ENCODE results near the gene DNAH11. TPM values are rescaled to one million over a fixed set of nuclear protein-coding genes. Genes with fewer than 3 reads are reported as not detected.

Gene DNAH11
- total RNA-seq, 1 donor from 2014 or later, result under 0.01 TPM

DNA sequence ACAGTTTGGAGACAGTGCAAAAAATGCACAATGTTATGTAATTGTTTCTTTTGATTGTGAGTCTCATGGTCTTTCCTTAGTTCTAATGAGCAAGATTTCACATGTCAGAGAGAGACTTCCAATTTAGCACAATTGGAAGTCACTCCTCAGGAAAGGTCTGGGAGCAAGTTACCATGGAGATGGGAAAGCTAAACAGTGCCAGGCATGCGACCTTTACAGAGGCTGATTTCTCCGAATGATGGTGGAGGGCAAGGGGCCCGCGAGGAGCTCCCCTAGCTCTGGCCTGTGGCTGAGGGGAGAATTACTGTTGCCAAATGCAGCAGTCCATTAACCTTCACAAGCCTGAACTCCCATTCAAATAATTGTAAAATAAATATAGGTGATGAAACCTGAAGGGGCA, 343.6 kb downstream of the DNAH11 start:
- Histone ChIP-seq H3K9me3 (ENCODE audit: control insufficient read depth in 3 of 3, low read length in 3 of 3) (no peaks in the 10 kb centered on the region), H3K27me3 (ENCODE audit: control insufficient read depth in 3 of 3, insufficient read depth in 3 of 3, low read length in 3 of 3) (no peaks in the 10 kb centered on the region), H3K36me3 (ENCODE audit: control insufficient read depth in 3 of 3, insufficient read depth in 3 of 3, low read length in 3 of 3) (no peaks in the 10 kb centered on the region), H3K4me3 (ENCODE audit: low read length in 3 of 3) (no peak overlapping the region), H3K4me1 (ENCODE audit: control insufficient read depth in 3 of 3, insufficient read depth in 3 of 3, low read length in 3 of 3) (no peaks in the 10 kb centered on the region), H3K9ac (ENCODE audit: low read depth in 1 of 3, low read length in 3 of 3) (no peak overlapping the region), H3K27ac (ENCODE audit: low read depth, low read length) (no peak overlapping the region)

DNA sequence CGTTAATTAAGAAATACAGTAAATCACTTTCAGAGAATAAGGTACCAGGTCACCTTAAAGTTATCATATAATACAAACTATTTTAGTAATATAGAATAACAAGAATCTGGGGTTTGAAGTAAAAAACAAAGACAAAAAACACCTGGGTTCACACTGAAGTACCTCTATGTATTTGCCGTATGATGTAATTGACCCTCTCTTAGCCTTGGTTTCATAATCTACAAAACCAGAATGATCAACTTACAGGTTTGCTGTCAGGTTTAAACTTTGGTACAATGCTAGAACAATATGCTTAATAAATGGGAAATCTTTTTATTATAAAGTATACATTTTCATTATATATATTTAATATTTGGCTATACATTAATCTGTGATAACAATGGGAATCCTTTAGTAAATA, 344.5 kb downstream of the DNAH11 start:
- Histone ChIP-seq H3K36me3 (ENCODE audit: control insufficient read depth in 3 of 3, insufficient read depth in 3 of 3, low read length in 3 of 3) (no peaks in the 10 kb centered on the region), H3K9me3 (ENCODE audit: control insufficient read depth in 3 of 3, low read length in 3 of 3) (no peaks in the 10 kb centered on the region), H3K4me1 (ENCODE audit: control insufficient read depth in 3 of 3, insufficient read depth in 3 of 3, low read length in 3 of 3) (no peaks in the 10 kb centered on the region), H3K9ac (ENCODE audit: low read depth in 1 of 3, low read length in 3 of 3) (no peak overlapping the region), H3K4me3 (ENCODE audit: low read length in 3 of 3) (no peak overlapping the region), H3K27ac (ENCODE audit: low read depth, low read length) (no peak overlapping the region), H3K27me3 (ENCODE audit: control insufficient read depth in 3 of 3, insufficient read depth in 3 of 3, low read length in 3 of 3) (no peaks in the 10 kb centered on the region)

DNA sequence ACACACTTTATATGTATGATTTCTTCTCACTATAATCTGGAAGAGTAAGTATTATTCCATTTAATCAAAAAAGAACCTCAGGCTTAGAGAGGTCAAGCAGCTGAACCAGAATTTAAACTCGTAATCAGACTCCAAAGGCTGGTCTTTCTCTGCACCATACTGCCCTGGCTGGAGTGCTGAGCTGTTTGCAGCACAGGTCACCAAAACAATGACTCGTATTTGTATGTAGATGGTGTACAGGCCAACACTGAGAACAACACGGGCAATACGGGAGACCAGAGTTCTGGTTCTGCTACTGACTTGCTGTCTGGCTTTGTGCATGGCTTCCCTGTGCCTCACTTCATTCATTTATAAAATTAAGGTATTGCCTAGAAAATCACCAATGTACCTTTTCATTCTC, 344.9 kb downstream of the DNAH11 start:
- Histone ChIP-seq H3K9ac (ENCODE audit: low read depth in 1 of 3, low read length in 3 of 3) (no peak overlapping the region), H3K4me3 (ENCODE audit: low read length in 3 of 3) (no peak overlapping the region), H3K4me1 (ENCODE audit: control insufficient read depth in 3 of 3, insufficient read depth in 3 of 3, low read length in 3 of 3) (no peaks in the 10 kb centered on the region), H3K36me3 (ENCODE audit: control insufficient read depth in 3 of 3, insufficient read depth in 3 of 3, low read length in 3 of 3) (no peaks in the 10 kb centered on the region), H3K27ac (ENCODE audit: low read depth, low read length) (no peak overlapping the region), H3K9me3 (ENCODE audit: control insufficient read depth in 3 of 3, low read length in 3 of 3) (no peaks in the 10 kb centered on the region), H3K27me3 (ENCODE audit: control insufficient read depth in 3 of 3, insufficient read depth in 3 of 3, low read length in 3 of 3) (no peaks in the 10 kb centered on the region)

- Histone ChIP-seq H3K4me3 (ENCODE audit: low read length in 3 of 3) (no peak overlapping the region), H3K27ac (ENCODE audit: low read depth, low read length) (no peak overlapping the region), H3K4me1 (ENCODE audit: control insufficient read depth in 3 of 3, insufficient read depth in 3 of 3, low read length in 3 of 3) (no peaks in the 10 kb centered on the region), H3K9ac (ENCODE audit: low read depth in 1 of 3, low read length in 3 of 3) (no peak overlapping the region), H3K27me3 (ENCODE audit: control insufficient read depth in 3 of 3, insufficient read depth in 3 of 3, low read length in 3 of 3) (no peaks in the 10 kb centered on the region), H3K9me3 (ENCODE audit: control insufficient read depth in 3 of 3, low read length in 3 of 3) (no peaks in the 10 kb centered on the region), H3K36me3 (ENCODE audit: control insufficient read depth in 3 of 3, insufficient read depth in 3 of 3, low read length in 3 of 3) (no peaks in the 10 kb centered on the region)
Observed at GRCh38 chr7:21891291-21891690, 348.5 kb downstream of the DNAH11 start.

DNA sequence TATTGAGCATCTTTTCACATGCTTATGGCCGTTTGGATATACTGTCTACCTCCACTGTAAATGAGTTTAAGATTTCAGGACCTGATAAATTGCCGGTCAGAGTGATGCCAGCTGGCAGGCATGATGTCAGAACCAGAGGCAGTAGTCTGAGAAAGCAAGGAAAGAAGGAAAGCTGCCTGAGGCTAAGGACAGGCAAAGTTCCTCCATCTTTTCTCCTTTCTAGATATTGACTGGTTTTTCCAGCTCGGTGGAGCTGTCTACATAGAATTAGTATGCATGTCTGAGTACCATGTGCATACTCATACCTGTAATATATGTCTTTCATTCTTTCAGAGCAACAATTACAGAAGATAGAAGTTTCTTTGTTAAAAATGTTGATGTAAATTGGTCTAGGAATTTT, 350.6 kb downstream of the DNAH11 start:
- Histone ChIP-seq H3K9me3 (ENCODE audit: control insufficient read depth in 3 of 3, low read length in 3 of 3) (no peaks in the 10 kb centered on the region), H3K4me3 (ENCODE audit: low read length in 3 of 3) (no peak overlapping the region), H3K9ac (ENCODE audit: low read depth in 1 of 3, low read length in 3 of 3) (no peak overlapping the region), H3K27me3 (ENCODE audit: control insufficient read depth in 3 of 3, insufficient read depth in 3 of 3, low read length in 3 of 3) (no peaks in the 10 kb centered on the region), H3K27ac (ENCODE audit: low read depth, low read length) (no peak overlapping the region), H3K4me1 (ENCODE audit: control insufficient read depth in 3 of 3, insufficient read depth in 3 of 3, low read length in 3 of 3) (no peaks in the 10 kb centered on the region), H3K36me3 (ENCODE audit: control insufficient read depth in 3 of 3, insufficient read depth in 3 of 3, low read length in 3 of 3) (no peaks in the 10 kb centered on the region)

GRCh38 chr7:21898265-21898930, 355.6 kb downstream of the DNAH11 start:
- Histone ChIP-seq H3K36me3 (ENCODE audit: control insufficient read depth in 3 of 3, insufficient read depth in 3 of 3, low read length in 3 of 3) (peaks cover 10 to 38% (median 11%) of the 10 kb centered on the region in 3 donors), H3K4me1 (ENCODE audit: control insufficient read depth in 3 of 3, insufficient read depth in 3 of 3, low read length in 3 of 3) (no peaks in the 10 kb centered on the region), H3K4me3 (ENCODE audit: low read length in 3 of 3) (no peak overlapping the region), H3K27me3 (ENCODE audit: control insufficient read depth in 3 of 3, insufficient read depth in 3 of 3, low read length in 3 of 3) (no peaks in the 10 kb centered on the region), H3K9me3 (ENCODE audit: control insufficient read depth in 3 of 3, low read length in 3 of 3) (no peaks in the 10 kb centered on the region), H3K9ac (ENCODE audit: low read depth in 1 of 3, low read length in 3 of 3) (no peak overlapping the region), H3K27ac (ENCODE audit: low read depth, low read length) (no peak overlapping the region)

DNA sequence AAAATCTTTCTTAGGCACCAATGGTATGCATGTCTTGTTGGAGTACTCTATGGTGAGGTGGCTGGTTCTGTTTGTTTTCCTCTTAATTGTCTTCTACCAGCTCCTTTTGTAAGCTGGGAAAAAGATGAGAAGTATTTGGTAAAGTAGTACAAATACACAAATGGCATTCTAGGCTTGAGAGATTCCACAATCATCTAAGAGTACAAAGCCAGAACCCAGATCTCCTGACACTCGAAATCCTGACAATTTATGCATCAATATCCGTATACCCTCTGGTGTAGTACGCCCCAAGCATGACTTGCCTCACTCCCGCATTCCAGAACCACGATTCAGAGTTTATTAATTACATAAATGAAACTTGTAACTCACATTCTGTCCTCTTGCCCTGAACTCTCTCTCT, 359.4 kb downstream of the DNAH11 start:
- H3K9me3 ChIP-seq (ENCODE audit: control insufficient read depth in 3 of 3, low read length in 3 of 3), result no peaks in the 10 kb centered on the region
- no peak overlapping the region for H3K9ac ChIP-seq (ENCODE audit: low read depth in 1 of 3, low read length in 3 of 3)
- H3K4me3 ChIP-seq (ENCODE audit: low read length in 3 of 3), result no peak overlapping the region
- H3K36me3 ChIP-seq (ENCODE audit: control insufficient read depth in 3 of 3, insufficient read depth in 3 of 3, low read length in 3 of 3), result peaks cover 15 to 58% (median 21%) of the 10 kb centered on the region in 3 donors
- H3K4me1 ChIP-seq (ENCODE audit: control insufficient read depth in 3 of 3, insufficient read depth in 3 of 3, low read length in 3 of 3), result no peaks in the 10 kb centered on the region
- no peaks in the 10 kb centered on the region for H3K27me3 ChIP-seq (ENCODE audit: control insufficient read depth in 3 of 3, insufficient read depth in 3 of 3, low read length in 3 of 3)
- no peak overlapping the region for H3K27ac ChIP-seq (ENCODE audit: low read depth, low read length)

- Histone ChIP-seq H3K36me3 (ENCODE audit: control insufficient read depth in 3 of 3, insufficient read depth in 3 of 3, low read length in 3 of 3) (peaks cover 15 to 61% (median 21%) of the 10 kb centered on the region in 3 donors), H3K27ac (ENCODE audit: low read depth, low read length) (no peak overlapping the region), H3K9ac (ENCODE audit: low read depth in 1 of 3, low read length in 3 of 3) (no peak overlapping the region), H3K27me3 (ENCODE audit: control insufficient read depth in 3 of 3, insufficient read depth in 3 of 3, low read length in 3 of 3) (no peaks in the 10 kb centered on the region), H3K4me3 (ENCODE audit: low read length in 3 of 3) (no peak overlapping the region), H3K9me3 (ENCODE audit: control insufficient read depth in 3 of 3, low read length in 3 of 3) (no peaks in the 10 kb centered on the region), H3K4me1 (ENCODE audit: control insufficient read depth in 3 of 3, insufficient read depth in 3 of 3, low read length in 3 of 3) (peaks cover 0 to 3% (median 0%) of the 10 kb centered on the region in 3 donors)
Observed at GRCh38 chr7:21903020-21903786, 360.4 kb downstream of the DNAH11 start.

DNA sequence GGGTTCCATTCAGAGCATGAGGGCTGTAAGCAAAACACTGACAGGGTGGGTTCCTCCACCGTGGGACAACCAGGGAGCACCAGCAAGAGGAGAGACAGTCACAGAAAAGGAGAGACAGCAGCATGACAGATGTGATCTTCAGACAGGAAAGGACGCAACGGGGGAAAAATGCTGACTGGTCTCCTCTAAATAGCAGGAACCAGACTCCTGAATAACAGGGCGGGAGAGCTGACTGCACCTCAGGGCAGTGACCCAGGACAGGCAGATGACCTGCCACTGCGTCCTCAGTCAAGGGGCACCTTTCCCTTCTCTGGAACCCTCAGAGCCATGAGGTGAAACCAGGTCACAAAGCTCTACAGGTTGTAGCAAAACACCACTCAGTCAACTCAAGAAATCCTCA, 365.9 kb downstream of the DNAH11 start:
- peaks cover 3 to 20% (median 8%) of the 10 kb centered on the region in 3 donors for H3K36me3 ChIP-seq (ENCODE audit: control insufficient read depth in 3 of 3, insufficient read depth in 3 of 3, low read length in 3 of 3)
- H3K9me3 ChIP-seq (ENCODE audit: control insufficient read depth in 3 of 3, low read length in 3 of 3), result no peaks in the 10 kb centered on the region
- no peak overlapping the region for H3K4me3 ChIP-seq (ENCODE audit: low read length in 3 of 3)
- H3K4me1 ChIP-seq (ENCODE audit: control insufficient read depth in 3 of 3, insufficient read depth in 3 of 3, low read length in 3 of 3), result peaks cover 14 to 32% (median 15%) of the 10 kb centered on the region in 3 donors
- H3K9ac ChIP-seq (ENCODE audit: low read depth in 1 of 3, low read length in 3 of 3), result no peak overlapping the region
- H3K27me3 ChIP-seq (ENCODE audit: control insufficient read depth in 3 of 3, insufficient read depth in 3 of 3, low read length in 3 of 3), result no peaks in the 10 kb centered on the region
- no peak overlapping the region for H3K27ac ChIP-seq (ENCODE audit: low read depth, low read length)

DNA sequence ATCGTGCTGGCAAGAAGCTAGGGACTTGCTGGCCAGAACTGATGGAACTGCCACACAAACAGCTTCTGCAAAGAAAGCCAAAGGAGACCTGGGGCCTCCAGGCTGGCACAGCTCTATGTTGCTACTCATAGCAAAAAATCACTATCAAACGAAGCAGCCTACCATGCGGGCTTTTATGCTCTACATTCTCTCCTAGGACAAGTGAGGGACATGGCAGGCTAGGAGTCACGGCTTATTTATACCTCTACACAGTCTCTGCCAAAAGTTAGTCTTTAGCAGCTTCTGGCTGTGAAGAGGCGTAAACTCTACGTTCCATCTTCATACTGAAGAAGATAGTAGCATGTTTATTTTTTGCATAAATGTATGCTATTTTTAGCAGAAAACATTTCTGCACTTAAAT, 367.4 kb downstream of the DNAH11 start:
- Histone ChIP-seq H3K4me1 (ENCODE audit: control insufficient read depth in 3 of 3, insufficient read depth in 3 of 3, low read length in 3 of 3) (peaks cover 14 to 32% (median 15%) of the 10 kb centered on the region in 3 donors), H3K36me3 (ENCODE audit: control insufficient read depth in 3 of 3, insufficient read depth in 3 of 3, low read length in 3 of 3) (peaks cover 0 to 12% (median 11%) of the 10 kb centered on the region in 3 donors)

More for the DNA sequence above, 367.4 kb downstream of the DNAH11 start:
- Histone ChIP-seq H3K9ac (ENCODE audit: low read depth in 1 of 3, low read length in 3 of 3) (no peak overlapping the region), H3K27ac (ENCODE audit: low read depth, low read length) (no peak overlapping the region), H3K27me3 (ENCODE audit: control insufficient read depth in 3 of 3, insufficient read depth in 3 of 3, low read length in 3 of 3) (no peaks in the 10 kb centered on the region), H3K9me3 (ENCODE audit: control insufficient read depth in 3 of 3, low read length in 3 of 3) (no peaks in the 10 kb centered on the region), H3K4me3 (ENCODE audit: low read length in 3 of 3) (no peak overlapping the region)

Measured in skeletal muscle tissue (tissue), 4 donors.